HL-60 (cell line): ENCODE measurements around the gene MDGA2.

ENCODE experiments used
- DNase-seq, 2 experiments: peaks; one replicate each; pipeline ENCODE4 v3.0.0-alpha.2; 2010 to 2020; ENCODE audit warnings: low read depth in 1 of 2, low spot score in 1 of 2
- H3K27ac ChIP-seq: fragments of 250-450 bp; sonication (Bioruptor Pico); replicated peaks from 2 replicates; pipeline ENCODE4 v1.5.1; 2020; ENCODE audit warnings: mild to moderate bottlenecking, moderate library complexity
- H3K27me3 ChIP-seq: fragments of 250-450 bp; sonication (Bioruptor Pico); 2 replicates; pipeline ENCODE4 v1.5.1; 2021; ENCODE audit warnings: mild to moderate bottlenecking, moderate library complexity; ENCODE audit not compliant: insufficient read depth, poor library complexity, severe bottlenecking
- H3K4me3 ChIP-seq: replicated peaks from 2 replicates; pipeline ENCODE4 v1.5.1; 2011; ENCODE audit warnings: mild to moderate bottlenecking, control low read depth, low read length; ENCODE audit not compliant: insufficient read depth
- CTCF ChIP-seq: IDR thresholded peaks from one replicate; pipeline ENCODE4 v1.5.1; 2011; ENCODE audit warnings: low read length, control low read depth, inconsistent platforms; ENCODE audit not compliant: insufficient read depth
- GABPA ChIP-seq: IDR thresholded peaks from 2 replicates; pipeline ENCODE4 v1.6.1; 2012; ENCODE audit warnings: low read depth
- POLR2AphosphoS5 ChIP-seq: IDR thresholded peaks from 2 replicates; pipeline ENCODE4 v1.6.1; 2012; ENCODE audit warnings: low read depth
- REST ChIP-seq: IDR thresholded peaks from 2 replicates; pipeline ENCODE4 v1.6.1; 2012; ENCODE audit warnings: low read depth; ENCODE audit not compliant: insufficient replicate concordance
- SPI1 ChIP-seq: IDR thresholded peaks from 2 replicates; pipeline ENCODE4 v1.6.1; 2012; ENCODE audit warnings: low read depth, mild to moderate bottlenecking, borderline replicate concordance
- long read RNA-seq: library from polyadenylated mRNA; unstranded; transcript quantifications from one replicate; pipeline ENCODE4 v2.0.0, GENCODE V29; 2020

MDGA2 gene
- long read RNA-seq, result 0 reads

- TF ChIP-seq REST (no peak), SPI1 (no peak), CTCF (no peak), POLR2AphosphoS5 (no peak), GABPA (no peak)
- no peak within 1 kb of the TSS for H3K27ac ChIP-seq
- H3K27me3 ChIP-seq, result peaks cover 31% of the 10 kb centered on the region
- peak within 1 kb of the TSS; percentile 55 for H3K4me3 ChIP-seq
- DNase-seq, result peak; percentile 11 to 22
Observed at GRCh38 chr14:47675466-47676314, at the start of gene MDGA2. Gene MDGA2, minus strand, starts transcription at chr14:47675605.

GRCh38 chr14:47722929-47723693 is 47.7 kb upstream of the MDGA2 start:
- TF ChIP-seq REST (peak; percentile 62), CTCF (no peak)
- H3K4me3 ChIP-seq, result no peak overlapping the region
- DNase-seq, result no peak
- H3K27me3 ChIP-seq, result no peaks in the 10 kb centered on the region
- no peak overlapping the region for H3K27ac ChIP-seq

- DNase-seq, result no peak
- Histone ChIP-seq H3K27ac (no peak overlapping the region), H3K4me3 (no peak overlapping the region), H3K27me3 (no peaks in the 10 kb centered on the region)
- TF ChIP-seq GABPA (no peak), REST (no peak), POLR2AphosphoS5 (no peak), CTCF (no peak), SPI1 (no peak)
Observed at GRCh38 chr14:47720281-47720680, 44.9 kb upstream of the MDGA2 start.
